GM12892 (cell line): ENCODE data around the gene VPREB3.

ENCODE experiments used
- POLR2A ChIP-seq: IDR thresholded peaks from 2 replicates; pipeline ENCODE4 v1.6.1; 2011; ENCODE audit warnings: low read depth, low read length, control low read depth
- POLR2AphosphoS5 ChIP-seq: IDR thresholded peaks from 2 replicates; pipeline ENCODE4 v1.6.1; 2011; ENCODE audit warnings: low read depth, low read length, control low read depth

GRCh38 chr22:23774922-23775436, 20.8 kb upstream of the VPREB3 start:
- no peak for TF ChIP-seq POLR2A
- no peak for TF ChIP-seq POLR2AphosphoS5
